HG03354 (cell line): Measurements from ENCODE around the gene PCDH9.
"Not testable (repeated sequence)": the region's sequence is repeated elsewhere in the genome, so short reads cannot be mapped to it uniquely, and the experiment has no call there.

Experiments used
- ATAC-seq: cut with Tn5 transposase; IDR thresholded peaks from one replicate; pipeline ENCODE4 v1.9.1; 2021; ENCODE audit warnings: mild to moderate bottlenecking; ENCODE audit not compliant: unreplicated experiment, poor library complexity, severe bottlenecking

Gene PCDH9

DNA sequence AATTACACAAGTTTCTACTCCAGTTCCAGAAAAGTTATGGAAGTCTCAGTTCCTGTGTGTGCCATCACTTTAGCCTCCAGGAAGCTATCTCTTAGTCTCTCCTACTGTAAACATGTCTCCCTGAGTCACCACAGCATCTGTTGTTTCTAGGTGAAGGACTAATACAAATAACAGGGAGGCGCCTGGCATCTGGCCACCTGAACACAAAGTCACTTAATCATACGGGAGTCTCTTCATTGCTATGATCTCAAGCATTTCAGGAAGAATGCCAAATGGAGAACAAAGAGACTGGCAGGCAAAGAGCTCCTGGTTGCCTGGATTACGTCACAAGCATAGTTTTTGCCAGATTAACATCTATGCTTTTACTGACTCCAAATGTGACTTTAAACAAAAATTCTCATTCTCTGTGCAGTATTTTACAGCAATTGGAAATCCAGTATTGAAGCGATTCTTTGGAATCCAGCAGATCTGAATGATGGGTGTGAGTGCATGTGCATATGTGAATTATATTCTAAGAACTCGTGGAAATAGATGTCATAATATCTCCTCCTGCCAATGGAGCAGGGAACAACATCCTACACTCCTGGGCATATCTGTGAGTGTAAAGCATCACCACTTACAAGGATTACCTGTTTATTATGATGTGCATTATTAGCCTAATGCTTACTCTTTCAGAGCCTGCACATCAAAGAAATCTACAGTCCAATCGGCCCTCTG, 572.8 kb downstream of the PCDH9 start:
- no peak for ATAC-seq

DNA sequence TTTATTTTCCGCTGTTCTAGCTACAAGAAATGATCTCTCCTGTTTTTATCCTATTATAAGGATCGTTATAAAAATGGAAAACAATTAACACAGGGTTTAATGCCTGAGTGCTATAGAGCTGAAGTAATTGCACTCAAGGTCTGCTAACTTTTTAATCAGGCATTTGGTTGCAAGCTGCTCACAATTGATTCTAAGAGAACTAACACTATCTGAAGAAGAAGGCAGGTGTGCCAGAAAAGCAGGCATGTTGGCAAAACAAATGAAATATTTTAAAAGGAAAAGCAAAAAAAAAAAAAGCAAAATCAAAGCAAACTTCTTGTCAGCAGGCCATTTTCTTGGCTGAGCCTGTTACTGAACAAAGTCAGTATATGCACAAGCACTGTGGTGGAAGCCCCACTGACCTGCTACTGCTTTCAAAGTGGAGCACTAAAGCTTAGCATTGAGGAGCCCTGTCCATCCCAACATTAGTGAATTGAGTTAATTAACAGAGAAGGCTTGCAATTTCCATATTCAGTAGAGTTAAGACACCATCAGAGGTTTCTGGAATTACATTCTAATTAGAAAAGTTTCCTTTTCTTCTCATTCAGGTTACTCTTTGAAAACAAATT, 574.2 kb downstream of the PCDH9 start:
- no peak for ATAC-seq

DNA sequence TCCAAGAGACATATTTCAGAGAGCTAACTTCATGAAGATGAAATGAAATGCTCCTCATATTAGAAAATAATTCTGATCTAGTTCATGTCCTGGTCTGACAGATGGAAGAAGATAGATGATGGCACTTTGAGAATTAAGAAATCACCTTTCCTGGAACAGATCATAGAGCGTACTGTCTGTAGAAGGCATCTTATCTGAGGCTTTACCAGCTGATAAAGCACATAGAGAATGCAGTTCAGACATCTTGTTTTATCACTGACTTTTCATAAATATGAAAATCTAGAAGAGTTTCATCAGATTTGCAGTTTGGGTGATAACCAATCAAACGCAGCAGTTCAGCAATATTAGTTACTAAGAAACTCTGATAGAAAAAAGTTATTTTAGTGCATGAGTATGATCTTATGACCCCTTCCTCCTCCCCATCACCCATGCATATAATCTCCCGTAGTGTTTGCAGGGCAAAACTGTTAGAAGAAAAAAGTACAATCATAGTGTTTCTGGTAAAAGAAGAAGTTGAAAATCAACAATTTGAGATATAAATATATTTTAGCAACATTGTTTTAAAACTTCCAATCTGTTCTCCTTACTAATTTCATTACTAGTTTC, 585.2 kb downstream of the PCDH9 start:
- no peak for ATAC-seq

DNA sequence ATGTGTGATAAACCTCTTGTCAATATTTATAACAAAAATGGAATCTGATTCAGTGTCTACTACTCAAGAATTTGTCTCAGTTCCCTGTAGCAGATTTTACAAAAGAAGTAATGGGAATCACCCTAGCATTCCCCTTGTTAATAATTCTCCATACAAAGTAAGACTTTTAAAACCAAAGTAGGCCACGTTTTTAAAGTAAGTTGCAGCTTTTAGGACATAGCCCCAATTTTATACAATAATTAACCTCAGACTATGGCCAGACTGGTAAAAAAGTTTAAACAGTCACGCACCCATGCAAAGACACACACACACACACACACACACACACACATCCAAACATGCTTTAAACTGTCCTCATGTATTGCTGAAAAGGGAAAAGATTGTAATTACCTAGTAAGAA, 589.9 kb downstream of the PCDH9 start:
- ATAC-seq: peak; percentile 44

DNA sequence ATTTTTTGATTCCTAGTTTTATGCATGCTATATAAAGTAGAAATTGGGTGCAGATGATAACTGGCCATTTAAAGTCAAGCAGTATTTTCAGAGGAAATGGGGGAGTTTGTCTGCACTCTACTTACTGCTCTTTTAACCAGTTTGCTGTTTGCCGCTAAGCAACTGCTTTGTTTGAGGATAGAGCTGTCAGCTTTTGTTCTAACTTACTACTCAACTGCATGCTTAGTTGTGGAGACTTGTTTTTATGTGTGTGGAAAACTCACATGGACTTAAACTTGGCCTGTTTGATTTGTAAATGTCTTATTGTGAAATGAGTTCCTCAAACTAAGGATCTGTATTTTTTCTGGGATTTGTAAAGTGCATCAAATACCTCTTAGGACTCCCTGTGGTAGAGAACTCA, 591.1 kb downstream of the PCDH9 start:
- no peak for ATAC-seq

DNA sequence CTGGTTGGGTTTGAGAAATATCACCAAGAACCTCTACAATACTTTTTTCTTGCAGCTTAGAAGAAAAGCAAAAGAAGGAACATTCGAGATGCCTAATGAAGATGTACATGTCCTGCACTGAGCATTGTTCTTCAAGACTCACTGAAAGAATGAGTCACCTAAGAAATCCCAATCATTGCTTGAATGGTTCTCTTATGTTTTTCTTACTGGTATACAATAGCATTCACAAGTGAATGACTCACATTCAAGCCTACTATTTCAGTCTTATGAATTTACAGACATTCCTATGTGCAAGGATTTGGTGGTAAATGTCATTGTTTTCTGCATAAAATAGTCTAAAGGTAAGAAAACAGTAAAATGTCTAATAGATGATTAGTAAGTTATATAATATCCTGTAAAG, 594.6 kb downstream of the PCDH9 start:
- ATAC-seq: no peak

DNA sequence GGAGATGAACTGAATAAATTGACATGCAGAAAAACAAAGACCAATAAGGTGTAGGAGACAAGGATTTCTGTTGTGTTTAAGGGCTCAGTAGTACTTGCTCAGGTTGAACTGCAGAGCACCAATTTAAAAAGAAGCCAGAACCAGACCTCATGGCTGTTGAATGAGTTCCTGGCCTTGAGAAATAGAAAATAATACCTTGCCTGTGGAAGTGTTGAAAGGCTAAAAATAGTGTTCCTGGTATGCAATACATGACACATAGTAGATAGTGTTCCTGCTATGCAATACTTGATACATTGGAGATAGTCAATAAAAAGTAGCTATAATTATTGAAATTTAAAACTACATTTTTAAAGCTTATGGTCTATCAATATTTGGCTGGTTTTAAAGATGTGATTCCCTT, 595.8 kb downstream of the PCDH9 start:
- ATAC-seq: no peak

DNA sequence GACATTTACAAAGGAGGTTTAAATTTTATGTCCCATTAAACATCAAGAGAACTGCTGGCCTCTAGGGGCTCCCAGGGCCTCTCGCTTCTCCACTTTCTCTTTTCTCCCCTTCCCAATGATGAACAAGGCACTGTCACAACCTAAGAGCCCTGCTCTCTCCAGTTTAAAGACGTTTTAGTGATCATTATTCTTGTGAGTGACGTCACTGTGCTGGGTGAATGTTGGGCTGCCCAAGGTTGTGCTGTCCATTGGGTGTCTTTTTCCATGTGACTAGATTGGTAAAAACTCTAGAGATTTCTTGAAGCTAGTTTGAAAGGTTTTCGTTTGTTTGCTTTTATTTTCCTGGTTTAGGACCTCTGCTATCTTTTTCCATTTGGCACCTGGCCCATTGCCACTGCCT, 602.6 kb downstream of the PCDH9 start:
- ATAC-seq: no peak

DNA sequence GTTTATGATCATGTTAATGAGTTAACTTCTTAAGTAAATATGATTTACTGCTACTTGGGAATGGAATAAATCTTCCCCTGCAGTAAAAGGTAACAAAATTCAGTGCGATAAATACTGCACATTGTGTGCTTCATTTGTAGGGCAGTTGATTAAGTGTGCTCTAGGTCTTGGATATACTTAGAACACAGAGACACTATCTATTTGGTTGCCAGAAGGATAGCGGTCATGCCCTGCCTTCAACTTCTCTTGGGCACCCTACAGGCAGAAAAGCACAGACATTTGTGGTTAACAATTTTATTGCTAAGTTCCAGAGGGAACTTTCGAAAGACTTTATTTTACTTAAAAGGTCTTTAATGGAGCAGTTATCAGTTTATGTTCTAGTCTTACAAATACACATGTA, 605.8 kb downstream of the PCDH9 start:
- no peak for ATAC-seq

DNA sequence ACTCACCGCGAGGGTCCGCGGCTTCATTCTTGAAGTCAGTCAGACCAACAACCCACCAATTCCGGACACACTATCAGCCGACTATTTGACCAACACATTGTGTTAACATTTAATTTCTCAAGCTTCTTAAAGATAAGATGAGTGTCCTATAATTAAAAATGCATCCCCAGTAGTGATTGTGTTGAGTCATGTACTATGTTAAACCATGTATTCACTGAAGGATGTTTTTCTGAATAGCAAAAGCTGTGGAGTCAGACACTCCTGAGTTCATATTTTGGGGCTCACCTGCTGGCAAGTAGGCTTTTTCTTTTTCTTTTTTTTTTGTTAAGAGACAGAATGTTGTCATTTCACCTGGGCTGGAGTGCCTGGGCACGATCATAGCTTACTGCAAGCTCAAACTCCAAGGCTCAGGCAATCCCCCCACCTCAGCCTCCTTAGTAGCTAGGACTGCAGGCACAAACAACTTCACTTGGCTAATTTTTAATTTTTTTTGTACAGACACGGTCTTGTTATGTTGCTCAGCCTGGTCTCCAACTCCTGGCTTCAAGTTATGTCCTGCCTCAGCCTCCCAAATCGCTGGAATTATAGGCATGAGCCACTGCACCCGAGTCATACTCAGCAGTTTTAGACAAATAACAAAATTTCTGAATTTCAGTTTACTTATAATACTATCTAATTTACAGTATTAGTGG, 606.9 kb downstream of the PCDH9 start:
- no peak for ATAC-seq

DNA sequence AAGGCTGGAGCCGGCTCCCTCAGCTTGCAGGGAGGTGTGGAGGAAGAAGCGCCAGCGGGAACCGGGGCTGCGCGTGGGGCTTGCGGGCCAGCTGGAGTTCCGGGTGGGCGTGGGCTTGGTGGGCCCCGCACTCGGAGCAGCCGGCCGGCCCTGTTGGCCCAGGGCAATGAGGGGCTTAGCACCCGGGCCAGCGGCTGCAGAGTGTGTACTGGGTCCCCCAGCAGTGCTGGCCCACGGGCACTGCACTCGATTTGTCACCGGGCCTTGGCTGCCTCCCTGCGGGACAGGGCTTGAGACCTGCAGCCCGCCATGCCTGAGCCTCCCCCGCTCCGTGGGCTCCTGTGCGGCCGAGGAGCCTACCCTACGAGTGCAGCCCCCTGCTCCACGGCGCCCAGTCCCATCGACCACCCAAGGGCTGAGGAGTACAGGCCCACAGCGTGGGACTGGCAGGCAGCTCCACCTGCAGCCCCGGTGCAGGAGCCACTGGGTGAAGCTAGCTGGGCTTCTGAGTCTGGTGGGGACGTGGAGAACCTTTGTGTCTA, 608.2 kb downstream of the PCDH9 start:
- not testable (repeated sequence) for ATAC-seq

DNA sequence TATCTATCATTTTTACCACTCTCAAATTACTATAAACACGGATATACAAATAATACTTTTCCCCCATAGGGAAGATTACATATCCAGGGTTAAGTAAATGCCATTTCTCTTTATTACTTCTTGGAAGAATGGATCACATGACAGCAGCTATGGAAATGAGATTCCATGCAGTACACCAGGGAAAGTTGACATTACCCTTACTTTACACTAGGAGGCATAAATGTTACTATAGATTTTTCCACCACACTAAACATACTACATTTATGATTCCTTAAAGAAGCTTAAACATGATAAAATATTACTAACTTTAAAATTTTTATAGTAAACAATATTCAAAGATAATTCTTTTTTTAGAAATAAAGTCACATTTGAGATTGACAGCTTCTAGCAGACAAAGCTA, 611.4 kb downstream of the PCDH9 start:
- ATAC-seq: peak; percentile 63

DNA sequence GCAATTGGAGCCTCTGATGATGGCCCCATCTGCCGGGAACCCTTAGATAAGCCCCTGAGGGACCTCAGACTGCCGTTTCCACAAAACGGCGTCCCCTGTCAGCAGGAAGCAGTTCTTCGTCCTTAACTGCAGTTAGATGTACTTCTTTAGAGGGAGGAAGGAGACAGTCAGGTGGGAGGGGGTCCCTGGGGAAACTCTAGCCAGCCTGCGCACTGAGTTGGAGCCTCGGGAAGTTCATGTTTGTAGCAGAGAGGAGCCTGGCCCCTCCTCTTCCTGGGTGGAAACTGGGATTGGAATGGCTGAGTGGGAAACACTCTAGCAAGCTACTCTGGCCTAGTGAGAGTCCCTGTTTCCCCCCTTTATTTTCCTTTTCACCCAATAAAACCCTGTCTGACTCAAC, 612.4 kb downstream of the PCDH9 start:
- ATAC-seq: no peak

DNA sequence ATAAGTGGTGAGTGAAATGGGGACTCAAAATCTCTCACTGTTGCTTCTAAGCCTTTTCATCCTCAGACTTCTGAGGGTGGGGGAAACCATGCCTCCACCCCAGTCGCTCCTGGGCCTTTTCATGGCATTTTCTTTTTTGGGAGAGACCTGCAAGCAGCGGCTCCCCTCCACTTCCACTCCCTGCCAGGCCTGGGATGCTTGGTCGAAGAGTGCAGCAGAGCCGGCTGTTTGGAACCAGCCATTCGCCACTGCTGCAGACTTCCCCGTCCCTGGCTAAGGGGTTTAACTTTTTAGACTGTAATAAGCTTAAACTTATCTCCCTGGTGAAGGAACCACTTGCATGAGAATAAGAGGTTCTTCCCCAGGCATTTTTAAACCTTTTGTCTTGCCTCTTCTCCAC, 617.2 kb downstream of the PCDH9 start:
- no peak for ATAC-seq

DNA sequence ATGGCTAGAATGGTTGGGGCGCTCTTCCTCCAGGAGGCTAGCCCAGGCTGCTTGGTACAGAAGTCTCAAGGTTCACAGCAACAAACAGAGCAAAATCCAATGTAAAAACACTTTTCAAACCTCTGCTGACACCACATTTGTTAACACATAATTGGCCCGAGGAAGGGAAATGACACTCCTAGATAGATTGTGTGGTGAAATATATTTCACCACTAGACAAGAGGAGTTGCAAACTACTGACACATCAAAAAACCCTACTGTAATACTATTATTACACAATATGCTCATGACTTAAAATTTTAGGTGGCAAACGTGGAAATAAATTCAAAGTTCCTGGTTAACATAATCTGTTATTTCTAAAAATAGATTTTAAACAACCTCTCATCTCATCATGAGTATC, 643.6 kb downstream of the PCDH9 start:
- no peak for ATAC-seq

DNA sequence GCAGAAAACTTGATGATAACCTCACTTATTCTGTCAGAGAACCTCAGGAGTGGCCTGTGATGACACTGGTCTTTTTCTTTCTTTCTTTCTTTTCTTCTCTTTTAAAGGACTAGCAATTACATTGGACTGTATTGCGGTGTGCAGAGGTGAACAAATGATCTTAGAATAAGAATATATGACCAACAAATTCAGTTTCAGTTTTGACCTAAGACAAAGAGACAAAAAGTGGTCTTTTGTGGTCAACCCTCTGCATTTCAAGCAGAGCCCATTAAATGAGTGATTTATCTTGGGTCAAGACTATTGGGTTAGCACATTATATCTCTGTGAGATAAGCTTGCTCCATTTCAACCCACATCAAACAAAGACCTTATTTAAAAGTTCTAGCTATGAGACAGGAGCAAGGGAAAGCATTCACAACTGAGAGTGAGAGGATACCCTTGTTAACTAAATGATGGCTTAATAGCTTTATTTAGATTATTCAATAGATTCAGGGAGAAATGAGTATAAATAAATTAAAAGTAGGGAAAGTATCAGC, 644.4 kb downstream of the PCDH9 start:
- ATAC-seq: no peak

DNA sequence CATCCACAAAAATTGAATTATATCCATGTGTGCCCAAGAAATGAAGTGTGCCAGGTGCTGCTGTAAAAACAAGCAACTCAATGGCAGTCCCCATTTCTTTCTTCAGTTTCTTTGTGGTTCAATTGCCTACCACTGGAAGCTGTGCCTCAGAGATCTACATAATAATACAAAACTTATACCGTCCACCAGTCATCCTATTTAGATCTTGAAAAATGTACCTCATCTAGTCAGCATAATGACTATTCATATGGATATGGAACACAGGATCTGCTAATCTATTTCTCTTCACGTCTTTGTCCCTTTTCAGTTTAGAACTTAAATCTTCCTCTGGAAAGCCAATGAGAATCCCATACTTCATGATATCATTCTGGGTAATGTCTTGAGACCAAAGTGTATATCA, 648.5 kb downstream of the PCDH9 start:
- no peak for ATAC-seq

DNA sequence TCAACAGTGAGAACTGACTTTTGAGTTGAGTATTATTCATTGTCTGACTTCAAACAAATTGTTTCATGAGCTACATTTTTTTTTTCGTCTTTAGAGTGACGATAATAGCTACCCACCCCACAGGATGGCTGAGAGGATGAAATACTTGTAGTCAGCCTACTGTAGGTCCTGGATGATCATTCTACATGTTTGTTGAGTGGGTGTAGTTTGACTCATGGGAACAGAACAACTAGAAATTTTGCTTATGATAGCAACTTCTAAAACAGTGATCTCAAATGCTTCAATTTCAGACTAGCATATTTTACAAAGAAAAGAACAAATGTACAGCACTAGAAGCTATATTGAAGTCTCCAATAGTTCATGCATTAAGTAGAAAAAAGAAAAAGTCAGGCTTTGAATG, 651.8 kb downstream of the PCDH9 start:
- no peak for ATAC-seq

DNA sequence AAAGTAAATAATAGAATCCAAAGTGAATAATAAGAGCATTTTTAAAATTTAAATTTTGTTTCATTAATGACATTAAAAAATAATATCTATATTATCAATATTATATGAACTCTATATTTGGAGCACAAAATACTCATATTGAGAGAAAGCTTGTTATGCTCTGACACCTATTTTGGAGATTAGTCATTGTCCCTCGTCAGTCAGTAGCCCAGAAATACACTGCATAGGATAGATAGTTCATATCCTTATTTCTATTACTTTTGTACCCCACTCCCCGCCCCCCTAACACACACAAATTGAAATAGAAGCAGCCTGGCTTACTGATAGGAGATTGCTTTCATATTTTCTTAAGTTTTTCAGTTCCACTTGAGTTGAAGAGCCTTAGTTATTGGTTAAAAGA, 652.8 kb downstream of the PCDH9 start:
- peak; percentile 41 for ATAC-seq

DNA sequence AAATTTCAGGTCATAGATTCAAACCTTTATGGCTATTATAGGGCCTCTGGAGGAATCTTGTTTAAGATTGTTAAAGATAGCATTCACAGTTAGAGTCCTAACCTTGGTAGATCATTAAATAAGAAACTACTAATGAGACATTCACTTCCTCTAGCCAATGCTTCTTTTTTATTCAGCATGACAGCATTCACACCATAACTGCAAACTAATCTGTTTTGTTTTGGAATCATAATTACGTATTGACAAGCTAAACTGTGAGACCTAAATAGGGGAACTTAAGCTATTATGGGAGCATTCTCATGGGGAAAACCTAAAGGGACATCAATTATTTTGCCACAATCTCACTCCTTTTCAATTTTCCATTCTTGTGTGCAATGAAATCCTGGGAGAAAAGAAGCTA, 653.8 kb downstream of the PCDH9 start:
- ATAC-seq: peak; percentile 67
